CD4-positive, alpha-beta T cell treated with Interferon alpha-2 for 1 hour (primary cell): ENCODE measurements around the gene C1QL1.

Source experiments
- DNase-seq, 2 donors: peaks; one replicate each; pipeline ENCODE4 v3.0.0-alpha.2; 2020 to 2022

The C1QL1 gene

DNA sequence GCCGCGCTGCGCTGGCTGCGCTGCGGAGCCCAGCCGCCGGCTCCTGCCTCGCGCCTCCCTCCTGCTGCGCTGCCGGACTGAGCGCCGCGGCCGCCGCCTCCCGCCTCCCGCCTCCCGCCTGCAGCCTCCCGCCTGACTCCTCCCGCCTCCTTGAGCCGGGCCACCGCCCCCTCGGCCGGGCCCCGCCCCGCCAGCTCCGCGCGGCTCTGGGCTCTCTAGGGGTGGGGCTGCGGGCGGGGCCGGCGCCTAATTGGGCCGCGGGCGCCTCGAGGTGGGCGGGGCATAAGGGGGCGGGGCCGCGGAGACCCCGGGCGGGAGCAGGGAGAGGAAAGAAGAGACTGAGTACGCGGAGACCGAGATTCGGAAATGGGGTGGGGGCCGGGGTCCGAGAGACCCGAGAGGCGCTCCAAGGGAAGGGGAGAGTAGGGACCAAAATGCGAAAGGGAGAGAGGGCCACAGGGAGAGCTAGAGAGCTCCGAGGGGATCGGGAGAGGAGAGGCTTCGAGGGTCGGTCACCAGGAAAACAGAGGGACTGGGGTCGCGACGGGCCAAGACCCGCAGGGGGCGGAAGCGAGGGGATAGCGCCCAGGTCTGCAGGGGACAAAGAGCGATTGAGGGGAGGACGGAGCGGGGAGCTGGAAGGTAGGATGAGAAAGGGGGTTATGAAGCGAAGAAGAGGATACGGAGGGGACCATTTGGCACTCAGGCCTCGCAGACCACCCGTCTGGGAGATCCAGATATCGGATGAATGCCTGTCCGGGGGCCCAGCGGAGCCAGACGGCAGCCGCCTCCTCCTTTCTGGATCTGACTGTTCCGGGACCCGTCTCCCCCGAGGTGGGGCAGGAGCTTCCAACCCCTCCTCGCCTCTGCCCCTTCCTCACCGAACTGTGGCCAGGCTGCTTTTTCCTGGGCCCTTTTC is at the start of gene C1QL1:
TSS of gene C1QL1 (minus strand) at position 79 of the 919 bp plus-strand sequence. CDS start 255 bp downstream, outside the sequence.
- peak; percentile 86 to 89 for DNase-seq

DNA sequence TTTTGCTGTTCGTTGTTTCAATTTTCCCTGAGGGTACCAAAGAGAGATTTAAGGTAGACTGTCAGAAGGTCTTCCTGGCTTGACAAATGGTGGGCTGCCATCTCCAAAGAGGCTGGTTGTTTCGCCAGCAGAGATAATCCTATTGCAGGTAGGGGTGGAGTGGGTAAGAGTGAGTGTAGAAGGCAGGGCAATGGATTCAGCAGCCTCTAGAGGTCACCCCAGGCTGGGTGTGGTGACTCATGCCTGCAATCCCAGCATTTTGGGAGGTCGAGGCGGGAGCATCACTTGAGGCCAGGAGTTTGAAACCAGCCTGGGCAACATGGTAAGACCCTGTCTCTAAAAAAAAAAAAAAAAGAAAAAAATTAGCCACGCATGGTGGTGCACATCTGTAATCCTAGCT is 48.7 kb upstream of the C1QL1 start:
- DNase-seq: no peak

DNA sequence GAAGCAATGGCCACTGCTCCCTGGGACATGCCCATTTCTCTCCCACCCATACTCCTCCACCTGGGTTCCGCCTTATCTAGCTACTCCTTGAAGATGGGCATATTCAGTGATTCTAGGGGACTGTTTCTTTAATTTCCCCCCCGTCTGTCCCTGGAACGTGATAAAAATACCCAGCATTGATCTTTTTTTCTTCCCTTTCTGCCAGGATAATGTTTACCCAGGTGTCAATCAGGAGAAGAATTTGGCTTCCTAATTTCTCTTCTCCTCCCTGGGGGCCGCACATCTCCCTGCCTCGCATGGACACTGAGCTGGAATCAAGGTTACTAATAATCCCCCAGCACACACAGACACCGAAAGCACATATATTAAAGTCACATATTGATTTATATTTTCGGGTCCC is 48.1 kb upstream of the C1QL1 start:
- no peak for DNase-seq

DNA sequence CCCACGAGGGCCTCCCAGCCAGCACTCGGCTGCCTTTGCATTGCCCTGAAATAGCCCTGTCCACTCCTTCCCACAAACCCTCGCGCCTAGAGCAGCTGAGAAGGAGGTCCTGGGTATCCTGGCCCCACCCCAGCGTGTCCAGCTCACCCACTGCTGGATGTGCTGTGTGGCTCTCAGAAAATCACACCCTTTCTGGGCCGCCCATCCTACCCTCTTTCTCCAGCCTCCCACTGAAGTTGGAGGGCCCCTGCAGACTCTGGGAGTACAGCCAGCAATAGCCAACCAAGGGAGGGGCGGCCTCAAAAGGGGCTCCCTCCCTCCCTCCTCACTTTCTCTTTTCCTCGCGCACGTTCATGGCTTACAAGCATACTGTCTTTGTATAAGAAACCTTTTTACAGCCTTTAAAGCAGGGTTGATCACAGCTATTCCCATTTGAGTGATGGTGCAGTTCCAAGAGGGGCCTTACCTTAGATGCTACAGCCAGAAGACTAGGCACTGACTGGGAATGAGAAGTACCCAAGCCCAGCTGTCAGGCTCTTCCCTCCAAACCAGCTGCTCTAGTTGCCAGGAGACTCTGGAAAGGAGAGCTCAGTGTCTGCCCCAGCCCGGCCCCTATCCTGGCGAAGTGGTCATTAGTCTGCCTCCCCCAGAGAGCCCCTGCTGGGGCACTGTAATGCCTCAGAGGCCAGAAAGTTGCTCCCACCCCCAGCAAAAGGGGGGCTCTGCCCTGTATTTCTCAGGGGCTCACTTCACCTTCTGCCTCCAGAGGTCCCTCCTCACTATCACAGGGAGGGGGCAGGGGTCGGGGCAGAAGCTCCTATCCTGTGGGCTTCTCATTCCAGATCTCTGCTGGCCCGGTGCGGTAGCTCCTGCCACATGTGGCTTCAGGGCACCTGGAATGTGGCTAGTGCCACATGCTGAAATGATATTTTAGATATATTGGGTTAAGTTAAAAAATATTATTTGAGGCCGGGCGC is 45.2 kb upstream of the C1QL1 start:
- no peak for DNase-seq

DNA sequence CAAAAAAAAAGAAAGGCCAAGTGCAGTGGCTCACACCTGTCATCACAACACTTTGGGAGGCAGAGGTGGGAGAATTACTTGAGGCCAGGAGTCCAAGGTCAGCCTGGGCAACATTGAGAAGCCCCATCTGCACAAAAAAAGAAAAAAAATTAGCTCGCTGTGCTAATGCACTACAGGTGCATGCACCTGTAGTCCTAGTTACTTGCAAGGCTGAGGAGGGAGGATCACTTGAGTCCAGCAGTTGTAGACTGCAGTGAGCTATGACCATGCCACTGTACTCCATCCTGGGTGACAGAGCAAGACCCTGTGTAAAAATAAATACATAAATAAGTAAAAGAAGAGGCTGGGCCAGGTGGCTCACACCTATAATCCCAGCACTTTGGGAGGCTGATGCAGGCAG is 43.7 kb upstream of the C1QL1 start:
- DNase-seq: no peak

DNA sequence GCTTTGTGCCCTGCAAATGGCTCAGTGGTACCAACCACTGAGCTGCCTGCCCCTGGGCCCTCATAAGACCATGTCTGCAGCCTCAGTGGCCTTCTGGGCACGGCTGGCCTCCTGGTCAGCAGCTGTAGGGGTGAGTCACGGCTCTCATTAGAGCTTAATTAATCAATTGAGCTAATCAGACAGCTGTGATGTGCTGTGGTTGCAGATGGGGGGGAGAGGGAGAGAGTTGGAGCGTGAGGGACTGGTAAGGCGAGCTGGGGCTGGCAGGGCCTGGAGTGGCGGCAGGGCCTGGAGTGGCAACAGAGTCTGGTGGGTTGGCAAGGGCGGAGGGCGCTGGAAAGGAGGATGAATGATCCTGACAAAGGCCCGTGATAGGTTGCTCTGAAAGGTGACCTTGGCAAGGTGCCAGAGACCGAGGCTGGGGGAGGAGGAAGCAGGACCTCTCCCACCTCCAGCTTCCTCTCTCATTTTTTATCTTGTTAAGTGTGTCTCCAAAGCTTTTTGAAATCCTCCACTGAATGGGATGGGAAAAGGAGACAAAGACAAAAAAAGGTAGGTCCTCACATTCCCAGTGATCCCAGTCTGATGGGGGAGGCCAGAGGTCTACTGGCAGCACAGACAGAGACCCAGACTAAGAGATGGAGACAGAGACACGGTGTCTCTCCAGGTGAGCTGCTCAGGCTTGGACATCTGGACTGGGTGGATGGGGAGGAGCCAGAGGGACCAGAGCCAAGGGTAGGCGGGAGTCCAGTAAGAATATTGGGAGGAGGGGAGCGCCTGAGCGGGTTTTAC is 41.8 kb upstream of the C1QL1 start:
- no peak for DNase-seq

DNA sequence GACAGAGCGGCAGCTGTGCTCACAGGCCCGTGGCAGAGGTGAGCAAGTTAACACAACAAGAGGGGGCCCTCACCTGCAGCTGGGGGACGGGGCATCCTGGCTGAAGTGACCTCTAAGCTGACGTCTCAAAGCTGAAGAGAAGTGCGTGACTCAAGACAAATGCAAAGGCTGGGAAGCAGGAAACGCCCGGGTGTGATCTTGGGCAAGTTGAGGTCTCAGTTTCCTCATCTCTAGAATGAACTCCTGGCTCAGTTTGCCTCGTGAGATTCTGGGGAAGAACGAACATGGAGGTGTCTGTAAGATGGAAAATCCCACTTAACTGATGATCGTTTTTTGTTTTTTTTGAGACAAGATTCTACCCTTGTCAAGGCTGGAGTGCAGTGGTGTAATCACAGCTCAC is 40.1 kb upstream of the C1QL1 start:
- no peak for DNase-seq

DNA sequence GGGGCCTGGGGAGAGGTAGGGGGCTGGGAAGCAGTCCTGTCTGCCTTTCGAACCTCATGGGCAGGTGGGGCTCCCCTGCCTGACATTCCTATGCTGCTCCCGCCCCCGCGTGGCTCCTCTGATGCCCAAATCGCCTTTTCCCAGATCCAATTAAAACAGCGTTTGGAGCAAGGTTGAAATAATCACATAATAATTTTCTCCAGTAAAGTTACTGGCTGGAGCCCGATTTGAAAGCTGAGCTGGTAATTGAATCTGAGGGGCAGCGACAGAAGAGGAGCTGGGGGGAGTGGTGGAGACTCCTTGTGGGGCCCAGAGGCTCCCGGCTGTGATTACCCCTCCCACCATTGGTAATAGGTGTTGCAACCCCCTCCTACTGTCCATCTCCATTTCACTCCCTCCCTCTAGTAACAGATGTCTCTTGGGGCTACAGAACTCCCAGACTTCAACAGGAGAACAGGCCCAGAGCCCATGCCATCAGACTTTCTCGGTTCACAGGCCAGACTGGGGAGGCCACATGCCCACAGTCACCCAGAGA is 38.9 kb upstream of the C1QL1 start:
- no peak for DNase-seq

DNA sequence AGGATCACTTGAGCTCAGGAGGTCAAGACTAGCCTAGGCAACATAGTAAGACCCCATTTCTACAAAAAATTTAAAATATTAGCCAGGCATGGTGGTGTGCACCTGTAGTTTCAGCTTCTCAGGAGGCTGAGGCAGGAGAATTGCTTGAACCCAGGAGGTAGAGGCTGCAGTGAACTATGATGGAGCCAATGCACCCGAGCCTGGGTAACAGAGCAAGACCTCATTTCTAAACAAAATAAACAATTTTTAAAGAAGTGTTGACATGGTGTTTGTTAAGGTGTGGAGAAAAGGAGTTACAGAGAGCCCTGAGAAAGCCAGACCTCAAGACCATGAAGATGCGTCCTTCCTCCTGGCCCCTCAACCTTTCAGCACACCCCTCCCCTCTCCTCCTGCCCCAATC is 37.6 kb upstream of the C1QL1 start:
- DNase-seq: no peak

DNA sequence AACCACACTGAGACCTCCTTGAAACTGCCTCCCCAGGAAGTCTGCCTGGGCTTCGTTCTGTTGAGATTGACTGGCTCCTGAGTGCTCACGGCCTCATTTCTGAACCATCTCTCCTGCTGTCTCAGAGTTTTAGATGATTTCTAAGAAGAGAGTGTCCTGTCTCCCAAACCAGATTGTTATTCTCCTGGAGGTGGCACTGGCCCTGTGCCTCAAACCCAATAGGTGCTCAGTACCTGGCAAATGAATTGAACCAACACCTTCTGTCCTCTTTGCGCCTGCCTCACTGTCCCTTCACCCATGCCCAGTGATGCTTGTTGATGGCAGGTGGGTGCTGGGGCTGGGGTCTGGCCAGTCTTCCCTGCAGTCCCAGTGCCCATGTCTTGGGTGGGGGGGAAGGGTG is 36.3 kb upstream of the C1QL1 start:
- DNase-seq: no peak

DNA sequence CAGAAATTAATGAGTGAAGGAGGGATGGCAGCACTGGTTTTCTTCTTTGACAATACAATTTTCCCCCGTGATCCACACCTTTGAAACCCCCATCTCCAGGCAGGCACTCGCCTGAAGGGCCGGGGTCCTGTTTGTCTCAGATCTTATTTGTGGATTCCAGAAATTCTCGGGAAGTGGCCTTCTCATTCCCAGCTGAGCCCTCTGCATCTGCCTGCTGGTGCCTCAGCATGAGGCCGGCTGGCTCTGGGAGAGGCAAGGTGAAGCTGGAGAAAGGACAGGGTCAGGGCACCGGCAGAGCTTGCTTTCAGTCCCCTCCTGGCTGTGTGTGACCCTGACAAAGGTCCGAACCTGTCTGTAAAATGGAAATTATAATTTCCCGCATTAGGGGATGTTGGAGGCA is 35.8 kb upstream of the C1QL1 start:
- no peak for DNase-seq

DNA sequence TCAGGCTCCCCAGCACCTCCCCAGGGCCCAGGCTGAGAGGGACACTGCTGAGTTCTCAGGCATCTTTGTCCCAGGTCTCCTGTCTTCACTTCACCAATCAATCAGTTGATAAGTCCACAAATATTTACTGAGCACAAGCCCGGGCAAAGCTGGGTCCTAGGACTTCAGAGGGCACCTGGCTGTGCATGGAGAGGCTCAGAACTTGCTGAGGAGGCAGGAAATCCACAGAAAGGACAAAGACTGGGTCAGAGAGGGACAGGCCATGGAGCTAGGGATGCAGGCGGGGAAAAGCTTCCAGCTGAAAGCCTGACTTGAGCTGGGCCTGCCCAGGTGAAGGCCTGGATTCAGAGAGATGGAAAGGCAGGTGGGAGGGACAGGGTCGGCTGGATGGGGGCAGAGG is 33.2 kb upstream of the C1QL1 start:
- DNase-seq: no peak

DNA sequence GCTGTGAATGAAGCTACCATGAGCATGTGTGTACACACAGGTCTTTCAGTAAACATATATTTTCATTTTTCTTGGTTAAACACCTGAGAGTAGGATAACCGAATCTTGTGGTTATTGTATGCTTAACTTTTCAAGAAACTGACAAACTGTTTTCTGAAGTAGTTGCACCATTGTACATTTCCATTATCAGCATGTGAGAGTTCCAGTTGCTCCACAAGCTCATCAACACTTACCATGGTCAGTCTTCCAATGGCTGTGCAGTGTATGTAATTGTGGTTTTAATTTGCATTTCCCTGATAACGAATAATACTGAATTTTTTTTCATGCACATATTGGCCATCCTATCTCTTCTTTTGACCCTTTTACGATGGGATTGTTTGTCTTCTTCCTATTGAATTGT is 31.3 kb upstream of the C1QL1 start:
- no peak for DNase-seq

DNA sequence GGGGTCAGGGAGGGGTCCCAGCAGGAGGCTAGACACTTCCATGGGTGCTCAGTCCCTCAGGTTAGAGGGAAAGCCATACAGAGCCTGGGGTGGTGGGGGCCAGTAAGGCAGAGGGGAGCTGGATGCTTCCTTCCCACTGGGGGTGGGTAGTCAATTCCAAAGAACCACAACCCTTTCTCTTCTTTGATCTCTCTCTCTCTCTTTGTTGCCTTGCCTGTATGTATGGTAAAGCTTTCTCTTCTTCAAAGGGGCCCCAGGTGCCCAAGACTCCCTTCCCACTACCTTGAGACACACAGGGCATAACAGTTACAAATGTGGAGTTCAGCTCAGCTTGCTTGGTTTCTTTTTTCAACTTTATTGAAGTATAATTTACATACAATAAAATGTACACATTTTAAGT is 30.5 kb upstream of the C1QL1 start:
- no peak for DNase-seq

DNA sequence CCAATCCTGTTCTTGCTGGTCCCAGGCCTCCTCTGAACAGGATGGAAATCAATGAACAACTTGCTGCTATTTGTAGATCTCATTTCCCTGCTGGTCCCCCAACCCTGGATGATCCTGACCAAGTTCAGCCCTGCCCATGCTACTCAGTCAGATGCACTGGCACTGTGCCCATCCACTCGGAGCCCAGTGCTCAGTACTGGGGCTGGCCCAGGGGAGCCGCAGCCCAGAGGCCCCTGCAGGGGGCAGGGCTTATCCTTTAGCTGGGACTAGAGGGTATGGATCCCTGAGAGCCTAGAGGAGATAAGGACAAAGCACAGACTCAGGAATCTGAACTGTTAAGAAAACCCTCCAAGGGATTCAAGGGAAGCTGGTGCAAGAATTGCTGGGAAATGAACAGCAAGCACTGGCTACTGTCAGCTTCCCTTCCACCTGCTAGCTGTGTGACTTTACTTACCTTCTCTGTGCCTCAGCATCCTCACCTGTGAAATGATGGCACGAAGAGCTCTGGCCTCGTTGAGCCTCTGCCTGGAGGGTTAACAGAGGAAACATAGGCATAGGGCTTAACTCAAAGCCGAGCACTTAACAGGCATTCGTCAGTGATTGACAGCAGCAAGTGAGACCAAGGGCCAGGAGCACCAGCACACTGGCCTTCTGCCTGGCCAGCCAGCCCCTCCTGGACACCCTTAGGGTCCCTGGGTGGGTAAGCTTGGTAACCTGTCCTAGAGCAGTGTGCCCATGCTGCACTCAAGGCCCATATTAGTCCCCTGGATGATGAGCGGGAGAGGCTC is 29.8 kb upstream of the C1QL1 start:
- no peak for DNase-seq

DNA sequence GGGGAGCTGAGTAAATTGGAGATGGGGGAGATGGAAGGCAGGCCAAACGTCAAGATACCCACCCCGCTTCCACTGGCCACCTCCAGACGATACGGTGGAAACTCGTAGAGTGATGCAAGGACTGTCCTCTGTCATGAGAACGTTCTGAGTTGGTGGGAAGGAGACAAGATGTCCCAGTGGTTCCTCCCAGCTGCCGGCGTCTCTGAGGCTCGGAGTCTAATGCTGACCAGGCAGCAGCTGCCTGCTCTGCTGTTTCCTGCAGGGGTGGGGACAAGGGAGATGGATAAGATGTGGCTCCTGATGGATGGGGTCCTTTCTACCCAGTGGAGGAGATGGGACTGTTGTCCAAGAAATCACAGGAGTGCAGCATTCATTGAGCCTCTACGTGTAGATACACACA is 28.2 kb upstream of the C1QL1 start:
- DNase-seq: no peak

DNA sequence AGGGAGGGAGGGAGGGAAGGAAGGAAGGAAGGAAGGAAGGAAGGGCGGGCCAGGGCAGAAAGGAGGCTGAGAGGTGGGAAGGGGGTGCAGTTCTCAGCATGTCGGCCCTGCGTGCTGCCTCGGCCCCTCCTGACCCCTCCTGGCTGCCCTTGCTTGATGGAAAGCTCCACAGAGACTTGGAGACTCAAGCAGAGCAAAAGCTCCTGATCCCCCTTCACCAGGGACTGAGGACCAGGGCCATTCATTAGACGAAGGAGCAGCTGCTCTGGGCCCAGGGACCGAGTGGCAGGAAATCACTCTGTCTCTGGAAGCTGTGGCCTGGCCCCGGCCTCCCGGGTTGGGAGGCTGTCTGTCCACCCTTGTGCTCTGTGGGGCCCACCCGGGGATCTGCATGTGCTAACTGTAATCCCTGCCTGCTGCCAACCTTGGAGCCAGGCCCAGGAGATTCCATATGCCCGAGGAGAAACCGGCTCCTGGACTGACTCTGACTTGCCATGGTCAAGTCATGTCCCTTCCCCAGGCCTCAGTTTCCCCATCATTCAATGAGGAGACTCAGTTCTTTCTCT is 27.4 kb upstream of the C1QL1 start:
- no peak for DNase-seq

DNA sequence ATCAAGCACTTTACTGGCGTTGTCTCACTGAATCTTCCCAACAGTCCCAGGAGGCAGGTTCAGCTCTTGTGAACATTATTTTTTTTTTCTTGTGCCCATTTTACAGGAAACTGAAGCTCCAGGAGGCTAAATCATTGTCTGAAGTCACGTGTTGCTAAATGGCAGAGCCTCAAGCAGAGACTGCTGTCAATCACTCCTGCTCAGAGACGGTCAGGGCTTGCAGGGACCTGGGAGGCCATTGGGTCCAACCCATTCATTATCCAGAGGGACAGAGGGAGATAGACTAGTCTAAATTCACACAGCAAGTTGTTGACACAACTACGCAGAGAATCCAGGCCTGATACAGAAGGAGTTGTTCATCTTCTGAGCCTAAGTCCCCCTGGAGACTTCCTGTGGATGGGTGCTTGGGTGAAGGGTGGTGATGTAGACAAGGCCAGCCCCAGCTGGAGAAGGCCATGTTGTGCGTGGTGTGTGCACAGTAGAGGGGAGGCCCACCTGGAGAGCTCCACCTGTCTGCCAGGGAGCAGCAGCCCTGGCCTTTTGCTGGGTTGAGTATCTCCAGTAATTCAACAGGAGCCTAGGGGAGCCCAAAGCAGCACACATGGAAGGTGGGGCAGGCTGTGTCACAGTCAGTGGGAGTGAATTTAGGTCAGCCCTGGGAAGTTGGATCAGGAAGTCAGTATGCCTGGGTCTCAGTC is 24.3 kb upstream of the C1QL1 start:
- DNase-seq: no peak

DNA sequence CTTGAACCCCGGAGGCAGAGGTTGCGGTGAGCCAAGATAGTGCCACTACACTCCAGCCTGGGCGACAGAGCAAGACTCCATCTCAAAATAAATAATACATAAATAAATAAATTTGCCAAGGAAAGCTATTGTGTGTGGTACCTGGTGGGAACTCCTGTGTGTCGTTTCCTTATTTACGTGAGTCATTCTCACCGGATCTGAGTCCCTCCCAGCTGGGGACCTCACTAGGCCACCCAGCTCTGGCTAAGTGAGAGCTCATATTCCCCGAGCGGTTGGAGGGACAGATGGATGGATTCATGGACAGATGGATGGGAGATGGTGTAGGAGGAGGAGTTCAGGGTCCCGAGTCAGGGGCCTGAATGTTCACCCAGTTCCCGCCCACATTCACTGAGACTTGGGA is 22.9 kb upstream of the C1QL1 start:
- DNase-seq: no peak

DNA sequence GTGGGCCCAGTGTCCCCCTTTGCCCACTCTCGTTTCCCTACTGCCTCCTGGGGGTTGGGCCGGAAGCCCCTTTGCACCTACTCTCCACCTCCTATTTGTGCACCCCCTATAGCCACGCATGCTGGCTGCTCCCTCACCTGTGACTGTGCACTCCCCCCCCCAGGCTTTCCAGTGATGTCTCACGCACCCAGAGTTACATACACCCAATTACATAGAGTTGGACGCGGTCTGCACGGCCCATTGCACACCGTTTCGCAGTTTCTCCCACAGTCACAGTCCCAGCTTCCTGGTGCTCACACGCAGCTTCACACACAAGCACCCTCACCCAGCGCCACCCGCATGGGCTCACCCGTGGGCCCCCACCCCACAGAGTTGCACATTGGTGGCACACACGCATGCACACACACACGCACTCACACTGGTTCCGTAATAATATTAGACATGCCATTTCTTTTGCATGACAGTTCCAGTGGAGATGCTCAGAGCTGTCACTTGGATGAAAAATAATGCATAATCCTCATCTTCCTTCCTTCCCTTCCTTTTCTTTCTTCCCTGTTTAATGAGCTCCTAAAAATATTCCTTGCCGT is 21.5 kb upstream of the C1QL1 start:
- DNase-seq: no peak
